HG03159 (cell line): ENCODE data around the gene LBH.

Experiments
- ATAC-seq: cut with Tn5 transposase; IDR thresholded peaks from one replicate; pipeline ENCODE4 v1.9.1; 2021; ENCODE audit warnings: mild to moderate bottlenecking, moderate library complexity; ENCODE audit not compliant: unreplicated experiment

The LBH gene

DNA sequence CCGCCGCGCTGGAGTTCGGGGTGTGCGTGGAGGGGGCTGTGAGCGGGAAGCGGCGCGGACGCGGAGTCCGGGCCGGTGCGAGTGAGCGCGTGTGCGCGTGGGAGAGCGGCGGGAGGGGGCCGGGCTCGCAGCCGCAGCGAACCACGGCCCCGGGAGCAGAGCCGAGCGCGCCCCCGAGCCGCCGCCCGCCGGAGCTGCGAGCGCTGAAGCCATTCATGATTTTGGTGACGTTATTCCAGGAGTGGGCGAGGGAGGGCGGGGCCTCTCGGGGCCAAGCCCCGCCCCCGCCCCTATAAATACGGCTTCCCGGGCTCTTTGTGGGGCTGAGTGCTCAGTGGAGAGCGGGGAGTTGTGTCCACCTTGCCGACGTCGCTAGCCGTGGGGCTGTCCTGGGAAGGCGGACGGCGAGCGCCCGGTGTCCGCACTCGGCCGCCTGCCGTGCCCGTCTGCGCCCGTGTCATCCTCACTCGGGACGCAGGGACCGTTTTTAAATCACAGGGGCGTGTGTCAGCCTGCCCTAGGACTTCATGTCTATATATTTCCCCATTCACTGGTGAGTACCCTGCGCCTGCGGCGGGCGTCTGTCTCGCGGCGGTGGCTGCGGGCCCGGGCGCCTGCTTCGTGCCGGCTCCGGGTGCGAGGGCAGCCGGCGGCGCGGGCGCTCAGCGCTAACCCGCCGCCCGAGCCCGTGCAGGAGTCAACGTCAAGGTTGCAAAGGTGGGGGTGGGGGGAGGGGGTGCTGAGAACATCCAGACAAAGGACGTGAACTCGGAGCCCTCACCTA is at the start of gene LBH:
TSS of gene LBH (plus strand) at position 323 of the 784 bp plus-strand sequence. CDS start at position 528, 205 bp downstream.
- ATAC-seq: peak; percentile 48

- ATAC-seq: no peak
These were observed 47.3 kb upstream of the LBH start for GRCh38 chr2:30184035-30184434.

DNA sequence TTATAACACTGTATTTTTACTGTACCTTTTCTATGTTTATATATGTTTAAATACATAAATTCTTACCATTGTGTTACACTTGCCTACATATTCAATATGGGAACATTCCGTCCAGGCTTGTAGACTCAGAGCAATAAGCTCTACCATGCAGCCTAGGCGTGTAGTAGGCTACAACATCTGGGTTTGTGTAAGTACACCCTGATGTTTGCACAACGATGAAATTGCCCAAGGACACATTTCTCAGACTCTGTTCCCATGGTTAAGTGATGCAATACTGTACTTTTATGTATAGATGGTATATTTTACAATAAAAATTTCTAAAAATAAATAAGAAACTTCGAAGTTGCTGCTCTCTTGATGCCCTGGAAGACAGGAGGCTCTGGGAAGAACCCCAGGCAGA is 46.2 kb upstream of the LBH start:
- no peak for ATAC-seq

DNA sequence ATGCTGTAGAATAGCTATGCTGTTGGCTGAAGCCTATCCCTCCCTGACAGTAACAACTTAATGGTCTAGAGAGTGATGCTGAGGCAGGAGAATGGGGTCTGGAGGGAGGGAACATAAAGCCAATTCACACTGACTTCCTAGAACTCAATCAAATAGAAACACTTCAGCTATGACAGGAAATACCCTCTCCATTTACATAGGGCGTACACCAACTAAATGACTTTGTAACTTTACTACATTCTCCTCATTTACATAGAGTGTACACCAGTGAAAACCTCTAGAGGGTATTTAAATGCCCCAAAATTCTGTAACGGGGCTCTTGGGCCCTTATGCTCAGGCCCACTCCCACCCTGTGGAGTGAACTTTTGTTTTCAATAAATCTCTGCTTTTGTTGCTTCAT is 43.0 kb upstream of the LBH start:
- ATAC-seq: no peak

DNA sequence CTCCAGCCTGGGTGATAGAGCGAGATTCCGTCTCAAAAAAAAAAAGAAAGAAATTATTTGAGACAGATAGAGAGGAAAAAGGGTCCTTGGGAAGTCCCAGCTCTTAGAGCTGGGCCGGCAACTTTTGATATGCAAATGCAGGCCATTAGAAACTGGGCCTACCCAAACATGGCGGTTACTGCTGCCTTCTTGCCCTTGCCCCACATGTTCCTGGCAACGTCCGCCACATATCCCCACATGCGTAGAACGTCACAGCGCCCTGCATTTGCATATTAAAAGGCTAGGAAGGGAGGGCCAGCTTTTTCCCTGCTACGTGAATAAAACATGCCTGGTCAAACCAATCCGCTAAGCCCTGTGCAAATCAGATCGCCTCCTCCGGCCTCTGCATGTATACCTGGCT is 40.7 kb upstream of the LBH start:
- no peak for ATAC-seq

- no peak for ATAC-seq
These were observed 40.2 kb upstream of the LBH start for GRCh38 chr2:30191107-30191506.

GRCh38 chr2:30191819-30192271 is 39.5 kb upstream of the LBH start:
- no peak for ATAC-seq

DNA sequence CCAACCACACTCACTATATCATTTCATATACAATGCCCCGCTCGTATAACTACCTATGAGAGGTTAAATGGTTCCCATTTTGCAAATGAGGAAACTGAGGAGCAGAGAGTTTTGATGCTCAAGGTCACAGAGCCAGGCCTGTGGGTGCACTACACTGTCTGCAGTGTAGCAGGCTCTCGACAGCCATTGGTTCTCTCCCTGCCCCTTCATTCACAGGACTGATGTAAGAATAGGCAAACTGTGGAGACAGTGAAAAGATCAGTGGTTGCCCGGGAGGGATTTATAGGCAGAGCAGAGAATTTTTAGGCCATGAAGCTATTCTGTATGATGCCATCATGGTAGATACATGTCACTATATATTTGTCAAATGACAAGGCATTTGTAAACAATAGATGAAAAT is 39.0 kb upstream of the LBH start:
- no peak for ATAC-seq

DNA sequence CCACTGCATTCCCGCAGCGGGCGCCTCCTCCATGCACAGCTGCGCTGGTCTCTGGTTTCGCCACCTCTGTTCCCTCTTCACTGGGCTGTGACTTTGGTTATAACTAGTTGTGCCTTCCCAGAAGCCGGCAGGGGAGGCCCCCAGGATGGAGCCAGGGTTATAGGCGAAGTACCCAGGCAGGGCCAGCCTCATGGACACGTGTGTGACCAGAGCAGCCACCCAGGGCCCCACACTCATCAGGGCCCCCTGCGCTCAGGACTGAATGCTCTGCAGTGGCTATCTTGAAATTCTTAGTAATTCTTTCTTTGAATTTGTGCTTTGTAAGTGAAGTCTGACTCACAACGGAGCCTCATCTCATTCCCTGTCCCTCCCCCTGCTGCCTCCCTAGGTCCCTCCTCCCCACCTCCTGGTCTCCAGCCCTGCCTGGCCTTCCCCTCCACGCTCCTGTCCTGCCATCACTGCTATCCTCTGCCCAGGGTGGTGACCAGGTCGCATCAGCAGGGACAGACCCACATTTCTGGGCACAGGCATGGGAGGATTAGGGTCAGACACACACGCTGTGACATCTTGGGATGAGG is 38.1 kb upstream of the LBH start:
- no peak for ATAC-seq

DNA sequence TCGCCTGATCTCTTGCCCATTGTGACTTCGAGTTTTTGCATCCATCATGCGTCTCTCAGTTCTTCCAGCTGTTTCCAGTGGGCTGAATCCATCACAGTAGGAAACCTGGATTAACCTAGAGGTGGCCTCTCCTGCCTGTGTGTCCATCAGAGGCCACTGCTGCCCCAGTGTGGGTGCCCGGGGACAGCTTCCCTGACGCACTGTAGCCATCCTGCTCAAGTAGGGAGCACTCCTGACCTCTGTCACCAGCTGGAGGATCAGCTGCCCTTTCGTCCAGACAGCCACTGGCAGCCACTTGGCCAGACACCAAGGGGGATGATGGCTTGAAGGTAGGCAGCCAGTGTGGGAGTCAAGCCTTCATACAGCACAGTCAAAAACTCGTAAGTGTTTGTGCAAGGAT is 36.9 kb upstream of the LBH start:
- no peak for ATAC-seq

GRCh38 chr2:30195016-30195415 is 36.3 kb upstream of the LBH start:
- no peak for ATAC-seq

GRCh38 chr2:30197570-30198192 is 33.7 kb upstream of the LBH start:
- ATAC-seq: no peak

DNA sequence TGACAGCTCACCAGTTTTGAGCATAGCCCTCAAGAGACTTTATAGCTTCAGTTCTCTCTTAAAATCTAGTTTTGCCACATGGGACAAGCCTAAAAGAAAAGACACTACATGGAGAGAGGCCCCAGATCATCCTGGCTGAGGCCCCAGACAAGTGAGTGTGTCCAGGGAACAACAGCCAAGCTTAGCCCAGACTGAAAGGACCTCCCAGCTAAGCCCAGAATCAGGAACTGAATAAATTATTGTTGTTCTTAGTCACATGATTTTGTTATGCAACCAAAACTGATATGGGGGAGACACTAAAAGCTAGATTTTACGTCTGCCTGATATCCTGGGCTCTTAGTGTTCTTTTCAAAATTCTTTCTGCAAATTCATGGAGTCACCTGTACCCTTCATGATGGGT is 29.3 kb upstream of the LBH start:
- no peak for ATAC-seq

DNA sequence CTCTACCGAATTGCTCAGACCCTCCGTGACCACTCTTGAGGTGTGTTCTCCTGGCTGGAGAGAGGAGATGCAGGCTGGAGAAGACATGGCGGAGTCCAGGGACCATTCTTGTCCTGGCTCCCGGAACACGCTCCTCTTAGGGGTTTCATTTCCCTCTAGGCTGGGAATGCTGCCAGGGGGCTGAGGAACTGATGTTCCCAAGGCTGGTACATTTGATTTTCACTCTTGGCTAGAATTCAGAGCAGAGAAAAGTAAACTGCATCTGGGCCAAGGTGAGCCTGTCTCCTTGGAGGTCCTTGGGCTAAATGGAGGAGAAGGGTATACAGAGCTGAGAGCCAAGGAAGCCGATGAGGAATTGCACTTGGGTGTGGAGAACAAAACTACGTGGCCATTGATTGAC is 28.2 kb upstream of the LBH start:
- no peak for ATAC-seq

DNA sequence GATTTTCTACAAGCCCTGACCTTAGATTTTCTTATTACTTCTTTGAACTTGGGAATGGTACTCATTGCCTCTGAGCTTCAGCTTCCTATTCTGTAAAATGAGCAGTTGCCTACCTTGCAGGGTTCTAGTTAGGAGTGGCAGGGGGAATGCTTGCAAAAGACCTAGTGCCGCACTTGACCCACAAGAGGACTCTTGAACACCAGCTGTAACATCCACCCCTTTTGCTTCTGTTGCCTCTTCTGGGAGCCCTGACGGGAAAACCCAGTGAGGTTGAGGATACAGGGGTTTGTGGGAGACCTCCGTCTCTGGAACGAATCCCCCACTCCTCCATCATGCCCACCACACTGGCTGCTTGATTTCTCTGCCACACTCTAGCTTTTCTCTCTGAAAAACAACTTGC is 27.1 kb upstream of the LBH start:
- ATAC-seq: no peak

GRCh38 chr2:30205456-30205855 is 25.9 kb upstream of the LBH start:
- ATAC-seq: no peak

- ATAC-seq: no peak
These were observed 24.6 kb upstream of the LBH start for GRCh38 chr2:30206461-30207430.

DNA sequence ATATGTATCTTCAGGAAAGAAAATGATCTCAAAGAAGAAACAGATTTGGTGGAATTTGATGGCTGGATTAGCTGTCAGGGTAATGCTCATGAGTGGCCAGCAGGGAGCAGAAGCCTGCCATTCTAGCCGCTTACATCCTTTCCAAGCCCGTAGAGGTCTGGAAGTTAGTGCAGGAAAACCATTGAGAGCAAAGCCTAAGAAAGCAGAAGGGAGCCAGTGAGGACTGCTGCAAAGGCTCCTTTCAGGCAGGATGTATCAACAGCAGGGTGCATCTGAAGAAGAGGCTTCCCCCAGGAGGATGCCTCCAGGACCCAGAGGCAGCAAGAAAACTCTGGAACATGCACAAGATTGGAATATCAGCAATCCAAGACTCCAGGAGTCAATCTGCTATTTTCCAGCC is 22.9 kb upstream of the LBH start:
- ATAC-seq: no peak

- no peak for ATAC-seq
These were observed 22.1 kb upstream of the LBH start for GRCh38 chr2:30209227-30209626.

- ATAC-seq: no peak
These were observed 18.0 kb upstream of the LBH start for GRCh38 chr2:30213326-30213725.

DNA sequence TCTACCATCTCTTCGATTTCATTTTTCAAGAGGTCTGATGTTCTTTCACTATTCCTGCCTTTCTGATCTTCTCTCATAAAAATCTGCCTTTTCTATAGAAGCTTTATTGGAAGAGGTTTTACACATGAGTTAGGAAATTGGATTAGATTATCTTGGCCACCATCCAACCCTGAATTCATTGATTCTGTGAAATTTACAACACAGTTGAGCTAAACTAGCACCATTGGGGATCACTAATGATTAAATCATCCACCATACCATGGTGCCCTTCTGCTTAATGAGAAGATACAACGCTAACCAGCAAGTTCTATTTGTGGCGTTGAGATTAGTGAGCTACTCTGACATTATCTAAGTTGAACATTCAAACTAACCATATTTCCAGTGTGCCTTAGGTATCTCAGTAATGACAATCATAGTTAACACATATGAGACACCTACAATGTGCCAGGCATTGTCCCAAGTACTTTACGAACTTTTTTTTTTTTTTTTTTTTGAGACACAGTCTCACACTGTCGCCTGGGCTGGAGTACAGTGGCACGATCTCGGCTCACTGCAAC is 17.3 kb upstream of the LBH start:
- no peak for ATAC-seq
